GM06990 (cell line): Measurements from ENCODE around the gene INPP5F.

Experiments
- DNase-seq: peaks from one replicate; pipeline ENCODE4 v3.0.0-alpha.2; 2011; ENCODE audit not compliant: insufficient read length; ENCODE audit errors: extremely low read depth
- H3K27me3 ChIP-seq: replicated peaks from 2 replicates; pipeline ENCODE4 v1.6.0; 2011; ENCODE audit warnings: low read length; ENCODE audit not compliant: control insufficient read depth, insufficient read depth
- H3K36me3 ChIP-seq: 2 replicates; pipeline ENCODE4 v1.5.1; 2011; ENCODE audit warnings: low read length; ENCODE audit not compliant: control insufficient read depth, insufficient read depth
- H3K4me3 ChIP-seq: replicated peaks from 2 replicates; pipeline ENCODE4 v1.5.1; 2011; ENCODE audit warnings: low read depth, mild to moderate bottlenecking, control low read depth, low read length
- CTCF ChIP-seq: IDR thresholded peaks from 2 replicates; pipeline ENCODE4 v1.5.1; 2011; ENCODE audit warnings: low read length, control low read depth, mild to moderate bottlenecking, inconsistent platforms; ENCODE audit not compliant: insufficient read depth, poor library complexity, severe bottlenecking

Gene INPP5F

GRCh38 chr10:119753309-119753708, 27.5 kb downstream of the INPP5F start:
- no peak overlapping the region for H3K4me3 ChIP-seq
- H3K36me3 ChIP-seq, result peaks cover 2% of the 10 kb centered on the region
- DNase-seq, result no peak
- no peaks in the 10 kb centered on the region for H3K27me3 ChIP-seq
- TF ChIP-seq CTCF, result no peak

- TF ChIP-seq CTCF, result no peak
- Histone ChIP-seq H3K36me3 (peaks cover 2% of the 10 kb centered on the region), H3K27me3 (no peaks in the 10 kb centered on the region), H3K4me3 (no peak overlapping the region)
- DNase-seq, result no peak
Observed at GRCh38 chr10:119754085-119754484, 28.2 kb downstream of the INPP5F start.

- Histone ChIP-seq H3K36me3 (peaks cover 2% of the 10 kb centered on the region), H3K4me3 (no peak overlapping the region), H3K27me3 (no peaks in the 10 kb centered on the region)
- DNase-seq, result no peak
- TF ChIP-seq CTCF, result no peak
Observed at GRCh38 chr10:119754936-119755335, 29.1 kb downstream of the INPP5F start.

- TF ChIP-seq CTCF, result no peak
- Histone ChIP-seq H3K4me3 (no peak overlapping the region), H3K27me3 (no peaks in the 10 kb centered on the region), H3K36me3 (peaks cover 2% of the 10 kb centered on the region)
- no peak for DNase-seq
Observed at GRCh38 chr10:119755446-119755845, 29.6 kb downstream of the INPP5F start.

- TF ChIP-seq CTCF, result no peak
- H3K36me3 ChIP-seq, result no peaks in the 10 kb centered on the region
- no peaks in the 10 kb centered on the region for H3K27me3 ChIP-seq
- DNase-seq, result no peak
- H3K4me3 ChIP-seq, result no peak overlapping the region
Observed at GRCh38 chr10:119758448-119759195, 32.8 kb downstream of the INPP5F start.

GRCh38 chr10:119759832-119760231, 34.0 kb downstream of the INPP5F start:
- DNase-seq, result no peak
- Histone ChIP-seq H3K4me3 (no peak overlapping the region), H3K27me3 (no peaks in the 10 kb centered on the region), H3K36me3 (no peaks in the 10 kb centered on the region)
- TF ChIP-seq CTCF, result no peak
